Activated CD8-positive, alpha-beta memory T cell treated with anti-CD3 and anti-CD28 coated beads, Interleukin-2, amount 50 U/mL, for 1 hour (primary cell): ENCODE results near the gene LMLN.
"Not testable (repeated sequence)": the region's sequence is repeated elsewhere in the genome, so short reads cannot be mapped to it uniquely, and the experiment has no call there.

ENCODE experiments used
- DNase-seq: peaks from one replicate; pipeline ENCODE4 v3.0.0-alpha.2; 2020; ENCODE audit errors: extremely low read depth

Gene LMLN, protein sequence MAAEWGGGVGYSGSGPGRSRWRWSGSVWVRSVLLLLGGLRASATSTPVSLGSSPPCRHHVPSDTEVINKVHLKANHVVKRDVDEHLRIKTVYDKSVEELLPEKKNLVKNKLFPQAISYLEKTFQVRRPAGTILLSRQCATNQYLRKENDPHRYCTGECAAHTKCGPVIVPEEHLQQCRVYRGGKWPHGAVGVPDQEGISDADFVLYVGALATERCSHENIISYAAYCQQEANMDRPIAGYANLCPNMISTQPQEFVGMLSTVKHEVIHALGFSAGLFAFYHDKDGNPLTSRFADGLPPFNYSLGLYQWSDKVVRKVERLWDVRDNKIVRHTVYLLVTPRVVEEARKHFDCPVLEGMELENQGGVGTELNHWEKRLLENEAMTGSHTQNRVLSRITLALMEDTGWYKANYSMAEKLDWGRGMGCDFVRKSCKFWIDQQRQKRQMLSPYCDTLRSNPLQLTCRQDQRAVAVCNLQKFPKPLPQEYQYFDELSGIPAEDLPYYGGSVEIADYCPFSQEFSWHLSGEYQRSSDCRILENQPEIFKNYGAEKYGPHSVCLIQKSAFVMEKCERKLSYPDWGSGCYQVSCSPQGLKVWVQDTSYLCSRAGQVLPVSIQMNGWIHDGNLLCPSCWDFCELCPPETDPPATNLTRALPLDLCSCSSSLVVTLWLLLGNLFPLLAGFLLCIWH

DNA sequence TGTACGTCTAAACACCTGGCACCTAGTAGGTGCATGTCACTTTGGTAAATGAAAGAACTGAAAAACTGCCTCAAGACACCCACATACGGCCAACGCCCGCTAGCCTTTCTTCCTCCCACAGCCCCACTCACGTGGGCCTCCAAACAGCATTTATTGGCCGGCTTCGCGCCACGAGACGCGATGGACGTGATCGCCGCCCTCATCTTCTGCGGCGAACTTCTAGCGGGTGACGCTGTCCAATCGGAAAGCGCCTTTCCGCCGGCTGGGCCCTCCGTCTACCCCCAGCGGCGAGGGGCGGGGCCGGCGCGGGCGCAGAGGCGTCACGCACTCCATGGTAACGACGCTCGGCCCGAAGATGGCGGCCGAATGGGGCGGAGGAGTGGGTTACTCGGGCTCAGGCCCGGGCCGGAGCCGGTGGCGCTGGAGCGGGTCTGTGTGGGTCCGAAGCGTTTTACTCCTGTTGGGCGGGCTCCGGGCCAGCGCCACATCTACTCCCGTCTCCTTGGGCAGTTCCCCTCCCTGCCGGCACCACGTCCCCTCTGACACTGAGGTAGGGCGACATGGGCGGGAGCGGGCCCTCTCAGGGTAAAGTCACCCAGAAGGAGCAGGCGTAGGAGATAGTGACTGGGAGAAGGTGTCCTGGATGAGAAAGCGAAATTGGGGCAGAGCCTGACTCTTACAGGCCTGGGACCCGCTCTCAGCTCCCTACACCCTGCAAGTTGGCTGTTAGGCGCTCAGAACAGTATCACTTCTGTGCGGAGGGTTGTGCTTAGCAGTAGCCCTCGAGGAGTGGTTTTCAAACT lies at the start of gene LMLN:
LMLN (plus strand) TSS at position 327 of the 803 bp plus-strand sequence; CDS start at position 356, 29 bp downstream.
- DNase-seq: peak; percentile 79

DNA sequence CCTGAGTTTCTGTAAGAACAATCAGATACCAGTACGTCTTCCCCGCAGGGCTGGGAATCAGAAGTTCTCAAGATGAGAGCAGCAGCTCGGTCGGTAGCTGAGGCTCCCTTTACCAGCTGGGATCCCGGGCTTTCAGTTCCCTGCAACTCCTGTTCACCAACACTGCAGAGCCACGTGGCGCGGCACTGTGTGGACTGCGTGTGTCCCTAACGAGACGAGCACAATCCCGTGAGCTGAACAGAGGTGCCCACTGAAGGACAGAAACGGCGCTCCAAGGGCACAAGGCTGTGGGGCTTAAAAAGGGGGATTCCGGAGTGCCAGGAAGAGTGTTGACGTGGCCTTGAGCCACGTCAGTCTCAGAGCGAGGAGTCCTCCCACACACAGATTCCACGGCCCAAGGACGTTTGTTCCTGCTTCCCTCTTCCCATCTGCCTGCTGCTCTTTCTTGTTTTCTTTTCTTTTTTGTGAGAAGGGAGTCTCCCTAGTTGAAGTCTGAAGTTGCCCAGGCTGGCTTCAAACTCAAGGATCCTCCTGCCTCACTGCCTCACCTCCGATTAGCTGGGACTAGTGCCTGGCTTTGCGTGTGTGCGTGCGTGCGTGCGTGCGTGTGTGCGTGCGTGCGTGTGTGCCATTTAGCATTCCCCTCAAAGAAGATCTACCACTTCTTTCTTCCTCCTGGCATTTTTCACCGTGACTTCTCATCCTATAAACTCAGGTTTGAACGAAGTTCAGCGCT lies 47.1 kb upstream of the LMLN start:
- DNase-seq: no peak

DNA sequence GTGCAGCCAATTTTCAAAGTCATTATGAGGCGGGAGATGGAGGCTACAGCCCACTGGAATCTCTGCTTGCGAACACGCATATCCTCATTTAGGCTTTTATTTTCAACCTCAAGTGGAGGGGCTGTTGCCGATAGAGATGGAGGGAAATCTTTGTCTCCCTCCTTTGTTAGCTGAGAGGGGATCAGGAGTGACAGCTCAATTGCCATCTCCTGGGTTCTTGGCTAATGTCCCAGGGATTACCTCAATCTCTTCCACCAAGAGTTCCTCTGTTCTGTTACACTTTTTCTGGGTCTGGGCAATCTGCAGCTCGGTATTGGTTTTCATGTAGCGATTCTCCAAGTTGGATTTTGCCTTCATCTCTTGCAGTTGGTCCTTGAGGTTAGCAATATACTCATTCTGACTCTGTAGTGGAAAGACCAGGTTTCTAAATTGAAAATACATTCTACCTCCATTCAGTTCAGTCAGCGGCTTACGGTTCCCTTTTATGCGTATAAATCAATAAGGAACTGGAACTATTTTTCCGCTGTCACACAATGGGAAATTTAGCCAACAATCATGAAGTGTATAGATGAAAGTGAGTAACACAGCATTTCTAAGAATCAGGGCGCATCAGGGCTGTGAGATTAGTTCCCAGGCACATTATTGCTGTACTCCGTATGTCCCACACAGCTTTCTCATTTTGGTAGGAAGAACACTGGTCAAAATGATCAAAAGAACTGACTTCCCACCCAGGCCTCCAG lies 46.2 kb upstream of the LMLN start:
- no peak for DNase-seq

DNA sequence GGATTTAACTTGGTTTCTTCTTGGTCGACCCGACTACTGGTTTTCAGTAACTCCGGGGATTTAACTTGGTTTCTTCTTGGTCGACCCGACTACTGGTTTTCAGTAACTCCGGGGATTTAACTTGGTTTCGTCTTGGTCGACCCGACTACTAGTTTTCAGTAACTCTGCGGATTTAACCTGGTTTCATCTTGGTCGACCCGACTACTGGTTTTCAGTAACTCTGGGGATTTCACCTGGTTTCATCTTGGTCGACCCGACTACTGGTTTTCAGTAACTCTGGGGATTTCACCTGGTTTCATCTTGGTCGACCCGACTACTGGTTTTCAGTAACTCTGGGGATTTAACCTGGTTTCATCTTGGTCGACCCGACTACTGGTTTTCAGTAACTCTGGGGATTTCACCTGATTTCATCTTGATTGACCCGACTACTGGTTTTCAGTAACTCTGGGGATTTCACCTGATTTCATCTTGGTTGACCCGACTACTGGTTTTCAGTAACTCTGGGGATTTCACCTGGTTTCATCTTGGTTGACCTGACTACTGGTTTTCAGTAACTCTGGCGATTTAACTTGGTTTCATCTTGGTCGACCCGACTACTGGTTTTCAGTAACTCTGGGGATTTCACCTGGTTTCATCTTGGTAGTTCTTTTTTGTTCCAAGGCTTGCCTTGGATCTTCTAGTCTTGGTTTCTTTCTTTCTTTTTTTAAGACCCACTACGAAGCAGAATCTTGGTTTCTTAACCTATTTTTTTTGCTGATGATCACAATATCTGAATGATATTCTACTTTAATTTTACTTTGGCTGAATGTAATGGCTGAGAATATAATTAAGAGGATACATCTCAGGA lies 38.4 kb upstream of the LMLN start:
- DNase-seq: not testable (repeated sequence)

DNA sequence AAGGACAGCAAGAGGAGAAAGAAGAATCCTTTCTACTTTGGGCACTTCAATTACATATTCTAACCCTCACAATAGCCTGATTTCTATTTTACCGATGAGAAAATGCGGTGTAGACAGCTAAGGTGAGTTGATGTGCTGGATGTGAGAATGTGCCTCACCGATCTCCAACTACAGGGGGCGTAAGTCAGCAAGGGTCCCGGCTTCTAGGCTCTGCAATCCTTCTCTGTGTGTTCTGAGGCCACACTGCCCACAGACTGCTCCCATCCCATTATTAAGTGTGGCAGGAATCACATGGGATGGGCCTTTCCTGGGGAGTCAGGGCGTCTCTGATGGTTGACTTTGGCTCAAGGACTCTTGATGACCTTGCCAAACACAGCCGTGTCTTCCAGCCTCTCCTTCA lies 33.6 kb upstream of the LMLN start:
- DNase-seq: no peak

DNA sequence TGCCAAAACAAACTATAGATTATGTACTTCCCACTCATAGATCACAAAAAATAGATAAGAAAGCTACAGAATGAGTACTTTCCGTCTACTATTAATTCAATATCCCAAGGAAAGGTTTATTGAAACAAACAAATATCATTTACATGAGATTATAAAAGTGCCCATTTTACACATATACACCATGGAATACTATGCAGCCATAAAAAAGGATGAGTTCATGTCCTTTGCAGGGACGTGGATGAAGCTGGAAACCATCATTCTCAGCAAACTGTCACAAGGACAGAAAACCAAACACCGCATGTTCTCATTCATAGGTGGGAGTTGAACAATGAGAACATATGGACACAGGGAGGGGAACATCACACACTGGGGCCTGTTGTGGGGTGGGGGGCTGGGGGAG lies 32.4 kb upstream of the LMLN start:
- DNase-seq: not testable (repeated sequence)

DNA sequence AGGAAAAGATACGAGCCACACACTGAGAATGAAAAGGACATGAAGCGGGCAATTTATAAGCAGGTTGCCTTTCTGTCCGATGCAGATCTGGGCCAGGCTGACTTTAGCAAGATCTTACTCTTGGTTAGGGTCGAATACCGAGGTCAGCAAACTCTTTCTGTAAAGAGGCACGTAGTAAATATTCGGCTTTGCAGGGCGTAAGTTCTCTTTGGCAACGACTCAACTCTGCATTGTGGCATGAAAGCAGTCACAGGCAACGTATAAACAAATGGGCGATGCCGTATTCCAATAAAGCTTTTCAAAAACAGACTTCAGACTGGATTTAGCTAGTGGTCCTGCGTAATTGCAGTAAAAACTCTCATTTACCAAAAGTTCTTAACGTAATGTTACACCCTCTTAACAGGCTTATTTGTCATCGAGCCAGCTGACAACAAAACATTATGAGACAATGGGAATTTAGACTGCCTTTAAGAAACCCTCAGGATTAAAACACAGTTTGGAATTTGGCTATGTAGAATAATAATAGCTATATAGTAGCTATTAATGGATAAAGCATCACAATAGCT lies 23.1 kb upstream of the LMLN start:
- DNase-seq: no peak

DNA sequence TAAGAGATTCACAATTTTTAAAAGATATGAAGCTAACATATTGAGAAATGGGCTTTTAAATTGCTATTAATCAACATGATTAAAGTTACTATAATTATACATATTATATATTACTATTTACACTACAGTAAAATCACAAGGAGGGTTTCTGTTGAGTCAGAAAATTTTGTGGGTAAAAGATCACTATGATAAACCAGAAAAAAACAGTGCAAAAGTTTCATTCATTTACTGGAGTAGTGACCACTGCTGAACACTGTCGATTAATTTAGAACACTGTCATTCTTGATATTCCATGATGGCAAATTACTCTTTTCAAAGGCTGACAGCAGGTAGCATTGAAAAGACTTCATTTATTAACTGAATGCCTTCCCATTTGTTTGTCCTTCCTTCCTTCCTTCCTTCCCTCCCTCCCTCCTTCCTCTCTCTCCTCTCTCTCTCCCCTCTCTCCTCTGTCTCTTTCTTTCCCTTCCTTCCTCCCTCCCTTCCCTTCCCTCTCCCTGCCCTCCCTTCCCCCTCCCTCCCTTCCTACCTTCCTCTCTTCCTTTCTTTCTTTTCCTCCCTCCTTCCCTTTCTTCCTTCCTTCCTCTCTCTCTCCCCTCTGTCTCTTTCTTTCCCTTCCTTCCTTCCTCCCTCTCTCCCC lies 19.2 kb upstream of the LMLN start:
- DNase-seq: no peak

DNA sequence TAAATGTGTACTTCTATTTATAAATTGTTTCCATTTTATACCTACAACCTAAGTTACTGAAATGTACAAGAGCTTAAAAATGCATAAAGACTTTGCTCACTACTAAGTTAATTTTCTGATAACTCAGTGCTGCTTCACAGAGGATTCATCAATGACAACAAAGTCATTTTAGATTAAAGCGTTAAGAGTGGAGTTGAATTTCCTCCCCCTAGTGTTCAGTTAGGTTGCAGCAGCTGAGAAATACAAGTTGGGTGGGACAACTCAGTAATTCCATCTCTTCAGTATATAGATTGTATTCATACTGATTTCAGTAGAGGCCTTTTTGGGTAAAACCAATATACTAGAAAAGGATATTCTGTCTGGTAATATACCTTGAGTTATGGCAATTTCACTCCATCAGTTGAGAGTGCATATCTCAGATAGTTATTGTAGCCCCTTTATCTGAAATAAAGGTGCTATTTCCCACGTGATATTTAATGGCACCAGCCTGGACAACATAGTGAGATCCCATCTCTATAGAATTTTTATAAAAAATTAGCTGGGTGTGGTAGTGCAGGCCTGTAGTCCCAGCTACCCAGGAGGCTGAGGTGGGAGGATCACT lies 17.0 kb upstream of the LMLN start:
- DNase-seq: no peak

DNA sequence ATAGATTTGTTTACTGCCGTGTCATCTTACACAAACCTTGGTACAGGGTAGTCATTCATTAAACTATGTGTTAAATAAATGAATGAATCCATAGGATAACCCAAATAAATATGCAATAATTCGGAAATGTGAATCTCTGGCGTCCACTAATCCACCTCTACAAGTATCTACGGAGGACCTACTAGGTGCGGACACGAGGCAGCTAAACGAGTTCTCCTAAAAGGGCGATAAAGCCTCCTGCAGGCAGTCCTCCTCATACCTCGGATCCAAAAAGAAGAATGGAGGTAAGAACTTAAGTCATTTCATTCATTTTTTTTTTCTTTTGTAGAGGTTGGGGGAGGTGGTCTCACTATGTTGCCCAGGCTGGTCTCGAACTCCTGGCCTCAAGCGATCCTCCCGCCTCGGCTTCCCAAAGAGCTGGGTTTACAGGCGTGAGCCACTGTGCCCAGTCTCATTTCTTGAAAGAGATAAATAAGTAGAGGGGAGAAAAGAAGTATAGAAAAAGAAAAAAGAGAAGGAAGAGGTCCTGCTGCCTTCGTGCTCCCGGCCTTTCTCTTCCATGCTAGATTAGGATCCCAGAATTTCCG lies 10.7 kb upstream of the LMLN start:
- DNase-seq: no peak

DNA sequence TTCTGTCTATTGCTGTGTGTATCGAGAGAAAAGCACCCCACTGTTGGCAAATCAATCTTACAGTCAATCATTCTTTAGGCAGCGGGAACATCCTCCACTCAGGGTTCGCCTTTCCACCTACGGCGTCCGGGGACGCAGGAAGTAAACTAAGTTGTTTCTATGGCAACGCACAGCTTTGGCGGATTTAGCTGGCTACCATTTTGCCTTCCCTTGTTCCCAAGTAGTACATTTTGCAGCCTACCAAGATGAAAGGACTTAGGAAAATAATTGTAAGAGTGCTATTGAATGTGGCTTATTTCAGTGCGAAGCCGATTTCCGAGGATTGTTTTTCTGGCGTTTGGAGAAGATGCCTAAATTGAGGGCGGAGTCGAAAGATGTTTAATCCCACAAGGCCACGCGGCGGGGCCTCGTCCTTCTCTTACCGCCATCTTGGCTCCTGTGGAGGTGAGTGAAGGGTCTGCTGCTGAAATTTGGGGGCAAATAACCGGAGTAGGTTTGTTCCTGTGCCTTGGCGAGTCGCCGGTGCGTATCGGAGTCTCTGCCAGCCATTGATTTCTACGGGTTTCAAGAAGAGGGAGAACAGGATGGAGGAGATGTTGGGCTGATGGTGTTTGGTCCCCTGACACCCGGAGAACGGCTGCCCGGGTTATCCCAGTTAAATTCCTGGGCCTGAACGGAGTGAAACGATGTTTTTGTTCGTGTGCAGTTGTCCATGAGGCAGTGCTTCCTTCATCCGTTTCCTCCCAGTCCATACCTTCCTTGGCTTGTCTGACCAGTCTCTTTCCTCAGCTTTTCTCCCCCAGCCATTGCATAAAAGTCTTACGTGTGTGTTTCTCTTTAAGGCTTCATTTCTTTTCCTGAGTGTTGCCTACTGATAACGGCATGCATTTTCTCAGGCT lies 10.0 kb upstream of the LMLN start, which contains the start of gene RPL35A:
RPL35A (plus strand) TSS at position 413 of the 899 bp plus-strand sequence. CDS start 778 bp downstream, outside the sequence.
- peak; percentile 73 for DNase-seq

DNA sequence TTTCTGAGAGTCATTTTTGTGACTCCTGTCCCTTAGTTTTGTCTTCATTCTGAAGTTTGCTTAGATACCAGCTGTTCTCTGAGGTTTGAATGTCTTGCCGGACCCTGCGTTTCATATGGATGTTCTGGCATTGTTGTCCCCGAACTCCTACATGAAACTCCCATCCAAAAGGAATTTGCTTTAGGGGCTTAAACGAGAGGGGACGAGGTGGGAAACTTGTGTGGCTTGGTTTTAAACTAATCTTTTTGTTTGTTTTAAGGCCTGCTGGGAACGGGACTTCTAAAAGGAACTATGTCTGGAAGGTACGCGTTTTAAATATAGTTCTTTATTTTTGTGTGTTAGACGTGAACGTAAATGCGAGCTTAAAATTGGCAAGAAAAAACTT lies 9.3 kb upstream of the LMLN start:
- DNase-seq: no peak

DNA sequence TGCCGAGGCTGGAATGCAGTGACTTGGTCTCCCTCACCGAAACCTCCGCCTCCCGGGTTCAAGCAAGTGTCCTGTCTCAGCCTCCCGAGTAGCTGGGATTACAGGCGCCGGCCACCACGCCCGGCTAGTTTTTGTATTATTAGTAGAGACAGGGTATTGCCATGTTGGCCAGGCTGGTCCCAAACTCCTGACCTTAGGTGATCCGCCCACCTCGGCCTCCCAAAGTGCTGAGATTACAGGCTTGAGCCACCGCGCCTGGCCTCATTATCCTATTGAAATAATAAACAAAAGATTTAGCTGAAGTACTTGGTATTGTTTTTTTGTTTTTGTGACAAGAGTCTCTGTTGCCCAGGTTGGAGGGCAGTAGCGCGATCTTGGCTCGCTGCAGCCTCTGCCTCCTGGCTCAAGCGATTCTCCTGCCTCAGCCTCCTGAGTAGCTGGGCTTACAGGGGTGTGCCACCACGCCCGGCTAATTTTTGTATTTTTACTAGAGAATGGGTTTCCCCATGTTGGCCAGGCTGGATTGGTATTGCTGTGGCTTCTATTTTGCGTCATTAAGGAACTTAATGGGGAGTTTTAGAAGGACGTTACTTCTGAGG lies 8.5 kb upstream of the LMLN start:
- DNase-seq: no peak

DNA sequence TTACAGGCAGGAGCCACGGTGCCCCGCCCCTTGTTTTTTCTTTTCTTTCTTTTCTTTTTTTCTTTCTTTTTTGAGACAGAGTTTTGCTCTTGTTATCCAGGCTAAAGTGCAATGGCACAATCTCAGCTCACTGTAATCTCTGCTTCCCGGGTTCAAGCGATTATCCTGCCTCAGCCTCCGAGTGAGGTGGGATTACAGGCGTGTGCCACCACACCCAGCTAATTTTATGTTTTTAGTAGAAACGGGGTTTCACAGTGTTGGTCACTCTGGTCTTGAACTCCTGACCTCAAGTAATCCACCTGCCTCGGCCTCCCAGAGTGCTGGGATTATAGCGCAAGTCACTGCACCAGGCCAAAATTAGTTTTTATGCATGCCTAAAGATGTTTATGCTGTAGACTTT lies 7.6 kb upstream of the LMLN start:
- no peak for DNase-seq

DNA sequence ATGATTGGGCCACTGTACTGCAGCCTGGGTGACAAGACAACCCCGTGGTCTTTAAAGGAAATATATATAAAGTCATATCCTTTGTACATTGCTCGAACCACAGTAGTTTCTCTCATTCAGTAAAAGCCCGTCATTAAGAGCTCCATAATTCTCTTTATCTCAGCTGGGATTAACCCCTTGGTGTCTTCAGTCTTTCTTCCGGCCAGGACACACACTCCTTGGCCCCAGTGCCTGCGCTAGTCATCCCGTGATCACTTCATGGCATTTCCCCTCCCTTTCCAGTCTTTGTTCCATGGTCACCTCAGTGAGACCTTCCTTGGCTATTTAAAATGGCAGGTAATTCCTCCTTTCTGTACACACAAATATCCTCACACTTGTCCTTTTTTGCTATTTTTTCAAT lies 6.7 kb upstream of the LMLN start:
- no peak for DNase-seq

DNA sequence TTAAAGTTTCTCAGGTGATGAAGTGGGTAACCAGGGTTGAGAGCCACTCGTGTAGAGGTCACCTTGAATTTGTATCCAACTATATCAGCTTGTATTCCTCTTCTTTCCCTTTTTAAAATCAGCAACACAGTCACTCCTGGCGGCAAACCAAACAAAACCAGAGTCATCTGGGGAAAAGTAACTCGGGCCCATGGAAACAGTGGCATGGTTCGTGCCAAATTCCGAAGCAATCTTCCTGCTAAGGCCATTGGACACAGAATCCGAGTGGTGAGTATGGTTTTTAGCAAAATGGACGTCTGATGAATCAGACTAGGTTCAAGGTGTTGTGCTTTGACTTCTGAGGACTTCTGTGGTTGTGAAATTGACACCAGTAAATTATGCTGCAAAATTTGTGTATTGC lies 6.1 kb upstream of the LMLN start:
- no peak for DNase-seq

DNA sequence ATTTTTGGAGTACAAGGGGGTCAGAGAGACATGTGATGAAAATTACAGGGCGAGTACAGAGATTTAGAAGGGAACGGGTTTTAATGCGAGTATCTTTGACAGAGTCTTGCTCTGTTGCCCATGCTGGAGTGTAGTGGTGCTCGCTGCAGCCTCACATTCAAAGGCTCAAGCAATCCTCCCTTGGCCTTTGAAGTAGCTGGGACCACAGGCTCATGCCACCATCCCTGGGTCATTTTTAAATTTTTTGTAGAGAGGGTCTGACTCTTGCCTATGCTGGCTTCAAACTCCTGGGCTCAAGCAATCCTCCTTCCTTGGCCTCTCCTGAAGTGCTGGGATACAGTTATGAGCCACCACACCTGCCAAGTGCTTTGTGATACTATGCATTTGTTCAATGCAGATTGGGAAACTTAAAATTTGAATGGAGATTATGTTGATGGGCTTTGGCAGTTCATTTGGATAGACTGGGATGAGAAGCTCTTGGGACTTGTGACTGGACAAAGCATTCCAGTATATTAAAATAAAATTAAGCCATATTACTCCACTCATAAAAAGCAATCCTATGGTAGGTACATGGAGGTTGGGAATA lies 4.0 kb upstream of the LMLN start:
- DNase-seq: no peak
